Measurements from ENCODE around the gene MORN4.
"Not testable (repeated sequence)": the region's sequence is repeated elsewhere in the genome, so short reads cannot be mapped to it uniquely, and the experiment has no call there.

MORN4 gene

GRCh38 chr10:97598407-97599271 lies 34.7 kb downstream of the MORN4 start:
- DNase-seq (ENCODE audit: low read depth in 2 of 3, low spot score in 1 of 3) = no peak

GRCh38 chr10:97597778-97598177 lies 35.5 kb downstream of the MORN4 start:
- no peak for DNase-seq (ENCODE audit: low read depth in 2 of 3, low spot score in 1 of 3)

GRCh38 chr10:97596101-97597082 lies 36.9 kb downstream of the MORN4 start:
- DNase-seq (ENCODE audit: low read depth in 2 of 3, low spot score in 1 of 3) = no peak

GRCh38 chr10:97593421-97593820 lies 39.9 kb downstream of the MORN4 start:
- no peak for DNase-seq (ENCODE audit: low read depth in 2 of 3, low spot score in 1 of 3)

- no peak for DNase-seq (ENCODE audit: low read depth in 2 of 3, low spot score in 1 of 3)
Measured at GRCh38 chr10:97590748-97591495, 42.4 kb downstream of the MORN4 start.

GRCh38 chr10:97590082-97590747 lies 43.1 kb downstream of the MORN4 start:
- no peak for DNase-seq (ENCODE audit: low read depth in 2 of 3, low spot score in 1 of 3)

- DNase-seq (ENCODE audit: low read depth in 2 of 3, low spot score in 1 of 3) = no peak
Measured at GRCh38 chr10:97589479-97589878, 43.8 kb downstream of the MORN4 start, which contains the start of gene C10orf62. Gene C10orf62 (plus strand): TSS chr10:97589721. CDS start chr10:97589898, 177 bp downstream.

GRCh38 chr10:97587183-97587582 lies 46.1 kb downstream of the MORN4 start:
- DNase-seq (ENCODE audit: low read depth in 2 of 3, low spot score in 1 of 3) = no peak

- no peak for DNase-seq (ENCODE audit: low read depth in 2 of 3, low spot score in 1 of 3)
Measured at GRCh38 chr10:97585439-97585811, 47.9 kb downstream of the MORN4 start.

- no peak for DNase-seq (ENCODE audit: low read depth in 2 of 3, low spot score in 1 of 3)
Measured at GRCh38 chr10:97584798-97585438, 48.4 kb downstream of the MORN4 start.

- DNase-seq (ENCODE audit: low read depth in 2 of 3, low spot score in 1 of 3) = no peak
Measured at GRCh38 chr10:97584060-97584797, 49.1 kb downstream of the MORN4 start, which contains the start of gene HOGA1. Gene HOGA1 (plus strand): TSS chr10:97584389. CDS start chr10:97584704, 315 bp downstream.

GRCh38 chr10:97583476-97583875 lies 49.8 kb downstream of the MORN4 start:
- DNase-seq (ENCODE audit: low read depth in 2 of 3, low spot score in 1 of 3) = no peak

- no peak for DNase-seq (ENCODE audit: low read depth in 2 of 3, low spot score in 1 of 3)
Measured at GRCh38 chr10:97582169-97582568, 51.1 kb downstream of the MORN4 start.

GRCh38 chr10:97580421-97581367 lies 52.6 kb downstream of the MORN4 start:
- no peak for DNase-seq (ENCODE audit: low read depth in 2 of 3, low spot score in 1 of 3)

GRCh38 chr10:97578171-97578844 lies 55.0 kb downstream of the MORN4 start:
- DNase-seq (ENCODE audit: low read depth in 2 of 3, low spot score in 1 of 3) = no peak

GRCh38 chr10:97577701-97578100 lies 55.6 kb downstream of the MORN4 start:
- DNase-seq (ENCODE audit: low read depth in 2 of 3, low spot score in 1 of 3) = no peak

- DNase-seq (ENCODE audit: low read depth in 2 of 3, low spot score in 1 of 3) = not testable (repeated sequence)
Measured at GRCh38 chr10:97576487-97576886, 56.8 kb downstream of the MORN4 start.
